Subcutaneous adipose tissue (tissue), 4 donors: ENCODE data around the gene TEX28. TPM values are rescaled to one million over a fixed set of nuclear protein-coding genes. Genes with fewer than 3 reads are reported as not detected.

ENCODE experiments used
- total RNA-seq, 4 donors: library from RNA; depleted of rRNA; stranded (reverse); fragments of >200 nt; gene quantifications; one replicate each; pipeline ENCODE4 v1.1.0, GENCODE V29; 2016
- TF ChIP-seq, protein P1 (sequence below): fragments of 450-650 bp; IDR thresholded peaks from one replicate; pipeline ENCODE4 v1.5.1; 2016; ENCODE audit warnings: low read depth, mild to moderate bottlenecking, control low read depth, antibody characterized with exemption, moderate library complexity

Gene TEX28
- total RNA-seq, 4 donors from 2014 or later: not detected

DNA sequence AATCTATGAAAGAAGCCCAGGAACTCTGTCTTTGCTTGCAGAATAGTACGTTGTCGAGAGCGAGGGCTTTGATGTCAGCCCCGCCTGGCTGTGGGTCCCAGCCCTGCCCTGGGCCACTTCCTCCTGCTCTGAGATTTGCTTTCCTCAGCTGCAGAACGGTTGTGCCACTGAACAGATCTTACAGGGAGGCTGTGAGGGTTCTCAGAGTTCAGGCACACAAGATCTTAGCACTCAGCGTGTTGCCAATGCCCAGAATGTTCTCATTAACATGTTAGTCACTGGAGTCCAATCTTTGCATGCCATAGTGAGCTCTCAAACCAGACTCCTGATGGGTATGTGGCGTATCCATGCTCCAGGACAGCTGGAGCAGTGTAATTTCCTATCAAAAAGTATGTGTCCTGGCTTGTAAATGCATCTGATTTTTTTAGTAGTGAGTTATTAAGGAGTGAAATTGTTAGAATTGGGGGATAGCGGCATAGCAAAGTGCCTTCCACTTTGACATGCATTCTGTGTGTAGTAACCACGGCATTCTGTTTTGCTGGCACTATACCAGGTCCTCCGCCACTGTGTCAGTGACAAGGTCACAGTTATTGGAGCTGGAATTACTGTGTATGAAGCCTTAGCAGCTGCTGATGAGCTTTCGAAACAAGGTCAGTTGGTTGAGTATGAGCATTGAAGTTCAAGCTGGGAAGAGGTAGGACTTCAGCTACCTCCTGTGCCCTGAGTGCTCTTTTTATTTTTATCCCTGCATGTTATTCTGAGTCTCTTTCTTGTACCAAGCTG is 32.3 kb upstream of the TEX28 start:
- TF ChIP-seq, protein P1, sequence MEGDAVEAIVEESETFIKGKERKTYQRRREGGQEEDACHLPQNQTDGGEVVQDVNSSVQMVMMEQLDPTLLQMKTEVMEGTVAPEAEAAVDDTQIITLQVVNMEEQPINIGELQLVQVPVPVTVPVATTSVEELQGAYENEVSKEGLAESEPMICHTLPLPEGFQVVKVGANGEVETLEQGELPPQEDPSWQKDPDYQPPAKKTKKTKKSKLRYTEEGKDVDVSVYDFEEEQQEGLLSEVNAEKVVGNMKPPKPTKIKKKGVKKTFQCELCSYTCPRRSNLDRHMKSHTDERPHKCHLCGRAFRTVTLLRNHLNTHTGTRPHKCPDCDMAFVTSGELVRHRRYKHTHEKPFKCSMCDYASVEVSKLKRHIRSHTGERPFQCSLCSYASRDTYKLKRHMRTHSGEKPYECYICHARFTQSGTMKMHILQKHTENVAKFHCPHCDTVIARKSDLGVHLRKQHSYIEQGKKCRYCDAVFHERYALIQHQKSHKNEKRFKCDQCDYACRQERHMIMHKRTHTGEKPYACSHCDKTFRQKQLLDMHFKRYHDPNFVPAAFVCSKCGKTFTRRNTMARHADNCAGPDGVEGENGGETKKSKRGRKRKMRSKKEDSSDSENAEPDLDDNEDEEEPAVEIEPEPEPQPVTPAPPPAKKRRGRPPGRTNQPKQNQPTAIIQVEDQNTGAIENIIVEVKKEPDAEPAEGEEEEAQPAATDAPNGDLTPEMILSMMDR: no peak

DNA sequence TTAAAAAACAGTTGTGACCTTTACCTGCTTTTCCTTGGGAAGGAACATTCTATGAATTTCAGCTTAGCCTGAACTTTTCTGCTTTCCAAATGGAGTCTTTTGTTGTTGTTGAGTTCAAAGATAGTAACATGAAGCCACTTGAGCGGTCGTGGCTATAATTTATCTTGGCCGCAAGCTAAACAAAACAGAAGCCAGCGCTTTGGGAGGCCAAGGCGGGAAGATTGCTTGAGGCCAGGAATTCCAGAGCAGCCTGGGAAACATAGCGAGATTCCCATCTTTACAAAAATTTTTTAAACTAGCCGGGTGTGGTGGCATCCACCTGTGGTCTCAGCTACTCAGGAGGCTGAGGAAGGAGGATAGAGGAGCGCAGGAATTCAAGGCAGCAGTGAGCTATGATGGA is 30.6 kb upstream of the TEX28 start:
- TF ChIP-seq, protein P1: no peak

DNA sequence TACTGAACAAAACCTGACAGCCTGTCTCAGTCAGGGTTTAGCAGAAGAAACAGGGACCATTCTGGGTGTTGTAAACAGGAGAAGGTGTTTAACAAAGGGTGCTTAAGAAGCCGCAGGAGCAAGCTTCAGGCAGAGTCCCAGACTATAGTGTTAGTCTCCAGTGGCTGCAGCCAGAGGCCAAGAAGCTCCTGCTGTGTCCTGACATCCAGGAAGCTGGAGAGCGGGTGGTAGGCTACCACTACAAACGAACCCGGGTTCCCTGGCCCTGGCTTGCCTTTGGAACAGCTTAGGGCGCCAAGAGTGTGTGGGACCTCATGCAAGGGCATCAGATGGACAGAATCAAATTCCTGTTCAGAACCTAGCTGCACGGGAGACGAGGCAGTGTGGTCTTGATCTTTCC is 28.6 kb upstream of the TEX28 start:
- TF ChIP-seq, protein P1: no peak

DNA sequence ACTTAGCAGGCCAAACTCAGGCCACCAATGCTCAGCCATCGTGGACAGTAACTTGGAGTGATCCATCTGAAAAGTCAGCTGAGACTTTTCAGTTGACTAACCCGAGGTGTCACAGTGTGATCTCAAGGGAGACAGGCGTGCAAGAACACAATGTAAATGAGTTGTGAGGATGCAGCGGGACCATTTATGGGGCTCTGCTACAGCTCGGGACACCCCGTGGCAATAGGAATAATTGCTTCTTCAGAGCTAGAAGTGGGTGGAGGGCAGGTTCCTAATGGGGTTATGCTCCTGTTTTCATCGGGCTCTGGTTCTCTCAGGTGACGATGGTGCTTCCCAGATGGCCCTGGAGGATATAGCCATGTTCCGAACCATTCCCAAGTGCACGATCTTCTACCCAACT is 28.0 kb upstream of the TEX28 start:
- TF ChIP-seq, protein P1: no peak

DNA sequence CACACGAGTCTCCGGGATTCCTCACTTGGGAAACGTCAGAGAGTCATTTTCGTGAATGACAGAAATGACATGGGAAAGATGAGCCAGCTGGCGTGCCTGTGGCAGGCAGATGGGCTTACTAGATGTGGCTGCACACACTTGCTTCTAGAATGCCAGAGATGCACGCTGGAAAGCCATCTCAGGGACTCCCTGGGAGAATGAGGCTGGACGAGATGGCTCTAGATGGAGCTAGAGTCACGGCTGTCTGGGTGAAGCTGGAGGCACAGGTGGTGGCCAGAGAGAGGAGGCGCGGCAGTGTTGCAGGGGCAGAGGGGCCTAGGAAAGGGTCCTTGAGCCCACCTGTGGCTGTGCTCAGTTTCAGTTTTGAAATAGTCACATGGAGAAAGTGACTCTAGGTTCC is 26.7 kb upstream of the TEX28 start:
- TF ChIP-seq, protein P1: no peak

DNA sequence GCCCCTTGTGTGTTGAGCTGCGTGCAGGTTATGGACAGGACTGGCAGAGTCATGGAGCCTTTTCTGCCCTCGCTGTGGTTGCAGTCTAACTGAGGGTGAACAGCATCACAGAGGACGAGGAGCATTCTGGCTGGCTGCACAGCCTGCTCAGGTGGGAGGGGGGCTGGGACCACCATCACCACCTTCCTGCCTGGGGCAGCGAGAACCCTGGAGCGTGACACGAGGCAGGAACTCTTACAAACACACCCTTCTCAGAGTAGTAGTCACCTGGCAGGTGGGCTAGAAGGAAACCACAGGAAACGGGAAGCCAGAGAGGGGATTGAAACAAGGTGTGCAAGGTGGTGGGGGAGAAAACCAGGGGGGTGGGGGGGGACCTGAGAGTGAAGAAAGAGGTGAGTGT is 26.2 kb upstream of the TEX28 start:
- TF ChIP-seq, protein P1: no peak

DNA sequence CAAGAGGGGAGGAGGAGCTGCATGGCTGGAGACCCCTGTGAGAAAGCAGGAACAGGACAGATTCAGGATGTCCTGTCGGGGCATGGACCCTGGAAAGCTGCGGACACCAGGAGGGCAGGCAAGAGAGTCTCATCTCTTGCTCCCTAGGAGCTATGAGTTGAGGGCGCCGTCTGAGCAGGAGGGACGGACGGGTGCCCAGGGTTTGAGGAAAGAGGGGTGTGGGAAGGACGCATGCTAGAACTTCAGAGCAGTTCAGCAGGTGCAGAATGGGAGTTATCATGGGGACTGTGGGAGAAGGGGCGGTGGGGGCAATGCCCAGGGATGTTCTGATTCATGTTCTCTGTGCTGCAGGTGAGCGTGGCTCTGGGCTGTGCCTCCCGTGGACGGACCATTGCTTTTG is 25.5 kb upstream of the TEX28 start:
- TF ChIP-seq, protein P1: no peak
